Activated CD4-positive, alpha-beta T cell treated with anti-CD3 and anti-CD28 coated beads, Interleukin-2, amount 50 U/mL, for 4 hours (primary cell): Measurements from ENCODE around the gene RNF141.

ENCODE experiments used
- DNase-seq, 2 experiments: peaks; one replicate each; pipeline ENCODE4 v3.0.0-alpha.2; 2020

Gene RNF141, protein sequence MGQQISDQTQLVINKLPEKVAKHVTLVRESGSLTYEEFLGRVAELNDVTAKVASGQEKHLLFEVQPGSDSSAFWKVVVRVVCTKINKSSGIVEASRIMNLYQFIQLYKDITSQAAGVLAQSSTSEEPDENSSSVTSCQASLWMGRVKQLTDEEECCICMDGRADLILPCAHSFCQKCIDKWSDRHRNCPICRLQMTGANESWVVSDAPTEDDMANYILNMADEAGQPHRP

GRCh38 chr11:10540915-10541560 lies at the start of gene RNF141:
TSS of gene RNF141 (minus strand) at chr11:10541187. CDS start at chr11:10534158, 7,029 bp downstream.
- peak; percentile 93 to 94 for DNase-seq

- DNase-seq = no peak
Observed at GRCh38 chr11:10590218-10590915, 49.4 kb upstream of the RNF141 start.

GRCh38 chr11:10588904-10589303 lies 47.9 kb upstream of the RNF141 start:
- no peak for DNase-seq

DNA sequence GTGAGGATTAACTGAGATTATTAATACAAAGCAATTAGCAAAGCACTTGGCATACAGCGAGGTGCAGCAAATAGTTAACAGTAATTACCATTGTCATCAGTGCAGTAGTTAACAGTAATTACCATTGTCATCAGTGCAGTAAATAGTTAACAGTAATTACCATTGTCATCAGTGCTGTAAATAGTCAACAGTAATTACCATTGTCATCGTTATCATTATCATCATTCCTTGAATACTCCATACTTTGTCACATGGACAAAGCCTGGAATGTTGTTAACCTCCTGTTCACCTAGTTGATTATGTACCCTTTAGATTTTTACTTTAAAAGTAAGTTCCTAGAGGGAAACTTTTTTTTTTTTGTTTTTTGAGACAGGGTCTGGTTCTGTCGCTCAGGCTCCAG lies 47.0 kb upstream of the RNF141 start:
- no peak for DNase-seq

GRCh38 chr11:10587388-10587787 lies 46.4 kb upstream of the RNF141 start:
- DNase-seq = no peak

- DNase-seq = no peak
Observed at GRCh38 chr11:10584071-10584501, 43.1 kb upstream of the RNF141 start.

DNA sequence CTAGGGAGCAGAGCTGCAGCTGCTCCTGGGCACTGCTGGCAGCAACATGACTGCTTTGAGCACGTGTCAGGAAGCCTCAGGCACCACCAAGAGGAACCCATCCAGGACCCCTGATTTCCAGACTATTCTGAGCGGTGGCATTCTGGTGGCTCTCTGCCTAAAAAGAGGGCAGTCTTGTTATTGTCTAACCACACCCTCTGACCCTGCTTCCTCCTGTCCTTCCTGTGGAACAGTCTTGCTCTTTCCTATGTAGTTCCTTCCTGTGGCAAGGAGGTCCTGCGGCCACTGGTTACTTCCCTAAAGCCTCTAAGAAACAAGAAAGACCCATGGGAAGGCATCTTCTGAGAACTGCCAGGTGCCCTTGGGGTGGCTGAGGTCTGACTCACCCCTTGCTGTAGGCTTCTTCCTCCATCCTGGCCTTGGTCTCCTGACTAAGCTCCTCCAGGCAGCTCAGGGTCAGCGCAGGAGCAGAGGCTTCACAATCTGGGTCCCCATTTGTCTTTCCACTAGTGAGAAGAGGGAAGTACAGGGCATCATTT lies 40.6 kb upstream of the RNF141 start:
- DNase-seq = no peak

DNA sequence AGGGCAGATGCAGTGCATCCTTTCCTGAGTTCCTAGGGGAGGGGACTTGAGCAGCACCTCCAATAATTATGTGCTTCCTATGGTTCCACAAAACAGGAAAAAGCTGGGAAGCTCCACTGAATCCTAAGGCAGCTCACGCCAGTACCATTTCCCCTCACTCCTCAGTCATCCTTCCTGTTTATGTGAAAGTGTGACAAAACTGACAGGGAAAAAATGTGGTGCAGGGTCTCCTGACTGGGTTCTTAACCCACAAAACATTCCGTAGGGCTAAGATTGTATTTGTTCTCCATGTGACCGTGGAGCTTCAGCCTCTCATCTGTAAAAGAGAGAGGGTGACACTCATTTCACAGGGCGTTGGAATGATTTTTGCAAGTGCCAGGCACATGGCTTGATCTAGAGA lies 39.6 kb upstream of the RNF141 start:
- no peak for DNase-seq

DNA sequence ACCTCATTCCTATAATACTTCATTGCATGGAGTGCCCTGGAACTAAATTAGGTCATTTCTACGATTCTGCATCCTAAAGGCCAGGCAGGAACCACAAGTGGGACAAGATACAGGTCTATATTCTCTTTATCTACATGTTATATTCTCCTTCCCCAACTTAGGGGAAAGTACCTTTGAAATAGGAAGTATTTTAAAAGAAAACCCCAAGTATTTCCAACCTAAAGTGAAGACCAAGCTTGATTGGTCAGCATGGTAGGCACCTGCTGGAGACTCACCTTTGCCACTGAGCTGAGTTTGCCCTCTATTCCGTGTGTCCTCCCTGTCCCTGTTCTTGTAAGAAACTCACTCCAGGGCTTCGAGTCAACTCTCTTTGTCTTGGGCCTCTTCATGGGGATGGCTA lies 38.7 kb upstream of the RNF141 start:
- DNase-seq = no peak

DNA sequence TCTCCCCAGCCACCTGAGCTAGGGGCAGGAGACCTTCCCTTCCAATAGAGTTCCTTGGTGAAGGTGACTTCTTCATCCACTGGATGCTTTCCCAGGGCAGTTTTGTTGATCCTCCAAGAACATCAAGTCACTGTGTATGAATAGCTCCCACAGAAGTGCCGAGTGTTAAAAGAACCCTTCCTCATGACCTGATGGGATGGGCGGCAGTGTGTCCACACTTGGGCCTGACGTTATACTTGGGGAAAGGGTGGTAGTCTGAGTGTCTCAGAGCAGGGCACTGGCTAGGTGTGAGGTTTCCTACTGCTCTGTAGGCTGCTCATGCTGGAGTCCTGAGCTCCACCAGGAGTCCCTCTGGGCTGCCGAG lies 35.0 kb upstream of the RNF141 start:
- DNase-seq = no peak

GRCh38 chr11:10575346-10576034 lies 34.5 kb upstream of the RNF141 start:
- no peak for DNase-seq

GRCh38 chr11:10573556-10573955 lies 32.6 kb upstream of the RNF141 start:
- no peak for DNase-seq

GRCh38 chr11:10573028-10573427 lies 32.0 kb upstream of the RNF141 start:
- DNase-seq = no peak

- no peak for DNase-seq
Observed at GRCh38 chr11:10572533-10572932, 31.5 kb upstream of the RNF141 start.

DNA sequence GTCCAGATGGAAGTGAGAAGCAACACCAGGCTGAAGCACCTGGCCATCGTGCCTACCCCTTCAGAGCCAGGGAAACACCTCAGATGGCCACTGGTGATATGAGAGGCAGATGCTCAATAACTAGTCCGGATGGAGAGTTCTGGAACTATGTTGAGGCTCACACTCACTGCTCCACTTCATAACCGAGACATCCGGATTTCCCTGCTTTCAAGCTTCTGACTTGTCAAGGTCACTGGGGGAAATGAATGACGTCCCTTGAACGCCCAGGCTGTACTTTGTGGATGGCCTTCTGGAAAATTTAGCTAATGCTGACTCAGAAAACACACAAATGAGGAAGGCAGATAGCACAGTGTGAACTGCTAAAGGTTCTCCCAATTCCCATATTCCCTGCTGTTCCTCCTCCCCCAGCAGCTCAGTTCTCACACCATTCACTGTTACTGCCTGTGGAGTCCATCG lies 27.5 kb upstream of the RNF141 start, which contains the start of gene LYVE1:
TSS of gene LYVE1 (minus strand) at position 180 of the 456 bp plus-strand sequence. CDS start at position 47, 133 bp downstream.
- DNase-seq = no peak

GRCh38 chr11:10567446-10567845 lies 26.5 kb upstream of the RNF141 start:
- no peak for DNase-seq

- no peak for DNase-seq
Observed at GRCh38 chr11:10566257-10566957, 25.4 kb upstream of the RNF141 start.

GRCh38 chr11:10565493-10565892 lies 24.5 kb upstream of the RNF141 start:
- no peak for DNase-seq

- no peak for DNase-seq
Observed at GRCh38 chr11:10564696-10565318, 23.8 kb upstream of the RNF141 start.

DNA sequence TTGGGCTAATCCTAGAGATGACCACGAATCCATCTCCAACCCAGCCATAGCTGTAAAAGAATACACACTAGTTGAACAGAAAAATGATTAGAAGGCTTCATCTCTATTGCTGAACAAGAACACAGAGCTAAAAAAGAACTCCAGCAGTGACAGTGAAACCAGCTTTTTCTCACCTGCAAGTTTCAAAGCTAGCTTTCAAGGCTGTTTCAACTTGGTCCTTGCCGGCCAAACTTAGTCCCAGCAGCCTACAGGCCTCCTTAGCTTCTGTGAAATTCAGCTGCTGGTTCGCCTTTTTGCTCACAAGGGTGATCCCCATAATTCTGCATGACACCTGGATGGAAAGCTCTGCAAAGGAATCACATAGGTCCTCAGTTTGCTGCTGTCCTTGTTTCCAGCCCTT lies 23.0 kb upstream of the RNF141 start:
- no peak for DNase-seq

DNA sequence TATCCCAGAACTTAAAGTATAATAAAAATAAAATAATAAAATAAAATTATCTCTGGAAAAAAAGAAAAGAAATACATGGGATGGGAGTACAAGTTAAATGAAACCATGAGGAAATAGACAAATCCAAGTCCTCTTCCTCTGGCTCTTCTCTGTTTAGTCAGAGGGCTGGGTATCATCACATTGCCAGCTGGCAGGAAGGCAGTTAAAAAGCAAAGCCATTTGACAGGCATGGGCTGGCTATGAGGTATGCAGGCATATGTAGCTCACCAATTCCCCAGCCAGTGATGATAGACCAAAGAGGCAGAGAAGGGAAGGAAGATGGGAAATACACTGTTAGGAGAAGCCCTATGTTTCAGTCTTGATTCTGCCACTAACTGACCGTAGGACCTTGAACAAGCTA lies 21.0 kb upstream of the RNF141 start:
- DNase-seq = no peak
